Stomach smooth muscle (tissue), 2 donors: ENCODE results near the gene CASZ1.

Experiments
- H3K27ac ChIP-seq: one replicate; pipeline ENCODE4 v1.7.0; 2013; ENCODE audit warnings: mild to moderate bottlenecking, low read length, inconsistent platforms
- H3K27me3 ChIP-seq, 2 donors: one replicate each; pipeline ENCODE4 v1.7.0; 2013; ENCODE audit warnings: low read length in 2 of 2; ENCODE audit not compliant: insufficient read depth in 2 of 2, control insufficient read depth in 1 of 2
- H3K36me3 ChIP-seq, 2 donors: one replicate each; pipeline ENCODE4 v1.7.0; 2013; ENCODE audit warnings: low read length in 2 of 2; ENCODE audit not compliant: control insufficient read depth in 2 of 2, insufficient read depth in 2 of 2
- H3K4me1 ChIP-seq: one replicate; pipeline ENCODE4 v1.7.0; 2013; ENCODE audit warnings: low read length; ENCODE audit not compliant: control insufficient read depth, insufficient read depth
- H3K4me3 ChIP-seq, 2 donors: one replicate each; pipeline ENCODE4 v1.7.0; 2013; ENCODE audit warnings: low read length in 2 of 2
- H3K9ac ChIP-seq, 2 donors: one replicate each; pipeline ENCODE4 v1.7.0; 2013; ENCODE audit warnings: low read length in 2 of 2, mild to moderate bottlenecking in 1 of 2
- H3K9me3 ChIP-seq, 2 donors: one replicate each; pipeline ENCODE4 v1.7.0; 2013; ENCODE audit warnings: low read length in 2 of 2; ENCODE audit not compliant: control insufficient read depth in 2 of 2
- donor health status: healthy.
- donor health status: Pancreatic carcinoma.

CASZ1 gene

GRCh38 chr1:10833630-10834557 is 37.4 kb upstream of the CASZ1 start:
- Histone ChIP-seq H3K9ac (no peak overlapping the region), H3K4me3 (no peak overlapping the region), H3K9me3 (no peaks in the 10 kb centered on the region), H3K27ac (no peak overlapping the region), H3K36me3 (no peaks in the 10 kb centered on the region), H3K4me1 (no peaks in the 10 kb centered on the region), H3K27me3 (peaks cover 4 to 21% of the 10 kb centered on the region in 2 donors)

- no peak overlapping the region for H3K27ac ChIP-seq
- no peaks in the 10 kb centered on the region for H3K9me3 ChIP-seq
- no peak overlapping the region for H3K4me3 ChIP-seq
- H3K27me3 ChIP-seq, result peaks cover 4 to 16% of the 10 kb centered on the region in 2 donors
- H3K36me3 ChIP-seq, result no peaks in the 10 kb centered on the region
- H3K9ac ChIP-seq, result no peak overlapping the region
- no peaks in the 10 kb centered on the region for H3K4me1 ChIP-seq
Measured at GRCh38 chr1:10832703-10833102, 36.3 kb upstream of the CASZ1 start.

GRCh38 chr1:10830961-10831668 is 34.7 kb upstream of the CASZ1 start:
- H3K9me3 ChIP-seq, result no peaks in the 10 kb centered on the region
- H3K4me3 ChIP-seq, result no peak overlapping the region
- H3K36me3 ChIP-seq, result no peaks in the 10 kb centered on the region
- H3K9ac ChIP-seq, result no peak overlapping the region
- no peak overlapping the region for H3K27ac ChIP-seq
- no peaks in the 10 kb centered on the region for H3K4me1 ChIP-seq
- H3K27me3 ChIP-seq, result peaks cover 2 to 13% of the 10 kb centered on the region in 2 donors

GRCh38 chr1:10829965-10830515 is 33.6 kb upstream of the CASZ1 start:
- Histone ChIP-seq H3K27me3 (peaks cover 2 to 7% of the 10 kb centered on the region in 2 donors), H3K36me3 (no peaks in the 10 kb centered on the region), H3K9ac (no peak overlapping the region), H3K4me1 (no peaks in the 10 kb centered on the region), H3K27ac (no peak overlapping the region), H3K9me3 (no peaks in the 10 kb centered on the region), H3K4me3 (no peak overlapping the region)

- no peak overlapping the region for H3K9ac ChIP-seq
- no peaks in the 10 kb centered on the region for H3K9me3 ChIP-seq
- no peaks in the 10 kb centered on the region for H3K4me1 ChIP-seq
- peaks cover 4% of the 10 kb centered on the region in 2 donors for H3K27me3 ChIP-seq
- no peaks in the 10 kb centered on the region for H3K36me3 ChIP-seq
- H3K27ac ChIP-seq, result no peak overlapping the region
- H3K4me3 ChIP-seq, result no peak overlapping the region
Measured at GRCh38 chr1:10829067-10829818, 32.8 kb upstream of the CASZ1 start.

GRCh38 chr1:10827377-10828333 is 31.2 kb upstream of the CASZ1 start:
- Histone ChIP-seq H3K4me3 (no peak overlapping the region), H3K27me3 (peaks cover 4% of the 10 kb centered on the region in 2 donors), H3K36me3 (no peaks in the 10 kb centered on the region), H3K4me1 (no peaks in the 10 kb centered on the region), H3K9ac (no peak overlapping the region), H3K9me3 (no peaks in the 10 kb centered on the region), H3K27ac (no peak overlapping the region)

GRCh38 chr1:10825592-10825991 is 29.1 kb upstream of the CASZ1 start:
- Histone ChIP-seq H3K4me1 (no peaks in the 10 kb centered on the region), H3K27ac (no peak overlapping the region), H3K4me3 (no peak overlapping the region), H3K9me3 (no peaks in the 10 kb centered on the region), H3K9ac (no peak overlapping the region), H3K36me3 (no peaks in the 10 kb centered on the region), H3K27me3 (peaks cover 4% of the 10 kb centered on the region in 2 donors)

- H3K27ac ChIP-seq, result no peak overlapping the region
- peaks cover 2 to 4% of the 10 kb centered on the region in 2 donors for H3K27me3 ChIP-seq
- H3K4me3 ChIP-seq, result no peak overlapping the region
- no peak overlapping the region for H3K9ac ChIP-seq
- H3K36me3 ChIP-seq, result no peaks in the 10 kb centered on the region
- H3K9me3 ChIP-seq, result no peaks in the 10 kb centered on the region
- H3K4me1 ChIP-seq, result no peaks in the 10 kb centered on the region
Measured at GRCh38 chr1:10824821-10825540, 28.5 kb upstream of the CASZ1 start.

- no peak overlapping the region for H3K9ac ChIP-seq
- no peaks in the 10 kb centered on the region for H3K36me3 ChIP-seq
- no peak overlapping the region for H3K27ac ChIP-seq
- H3K4me1 ChIP-seq, result no peaks in the 10 kb centered on the region
- H3K9me3 ChIP-seq, result no peaks in the 10 kb centered on the region
- no peak overlapping the region for H3K4me3 ChIP-seq
- H3K27me3 ChIP-seq, result peaks cover 4% of the 10 kb centered on the region in 2 donors
Measured at GRCh38 chr1:10823000-10823401, 26.6 kb upstream of the CASZ1 start.
